Keratinocyte (primary cell): ENCODE data around the gene PFAS.

Experiments used
- EZH2 ChIP-seq: IDR thresholded peaks from one replicate; pipeline ENCODE4 v1.6.1; 2012; ENCODE audit warnings: inconsistent platforms, mild to moderate bottlenecking, low read length, moderate library complexity
- TF ChIP-seq, protein P1 (sequence below), 3 experiments: IDR thresholded peaks in 1 of 3; conservative IDR thresholded peaks in 1 of 3; optimal IDR thresholded peaks in 1 of 3; 2 replicates in 2 of 3; 3 replicates in 1 of 3; pipeline versions ENCODE3 to v1.5.1; 2011; ENCODE audit warnings: low read length in 3 of 3, mild to moderate bottlenecking in 3 of 3, moderate library complexity in 2 of 3, control low read depth in 1 of 3, inconsistent platforms in 1 of 3; ENCODE audit not compliant: insufficient read depth in 2 of 3; ENCODE audit errors: extremely low read depth in 1 of 3

DNA sequence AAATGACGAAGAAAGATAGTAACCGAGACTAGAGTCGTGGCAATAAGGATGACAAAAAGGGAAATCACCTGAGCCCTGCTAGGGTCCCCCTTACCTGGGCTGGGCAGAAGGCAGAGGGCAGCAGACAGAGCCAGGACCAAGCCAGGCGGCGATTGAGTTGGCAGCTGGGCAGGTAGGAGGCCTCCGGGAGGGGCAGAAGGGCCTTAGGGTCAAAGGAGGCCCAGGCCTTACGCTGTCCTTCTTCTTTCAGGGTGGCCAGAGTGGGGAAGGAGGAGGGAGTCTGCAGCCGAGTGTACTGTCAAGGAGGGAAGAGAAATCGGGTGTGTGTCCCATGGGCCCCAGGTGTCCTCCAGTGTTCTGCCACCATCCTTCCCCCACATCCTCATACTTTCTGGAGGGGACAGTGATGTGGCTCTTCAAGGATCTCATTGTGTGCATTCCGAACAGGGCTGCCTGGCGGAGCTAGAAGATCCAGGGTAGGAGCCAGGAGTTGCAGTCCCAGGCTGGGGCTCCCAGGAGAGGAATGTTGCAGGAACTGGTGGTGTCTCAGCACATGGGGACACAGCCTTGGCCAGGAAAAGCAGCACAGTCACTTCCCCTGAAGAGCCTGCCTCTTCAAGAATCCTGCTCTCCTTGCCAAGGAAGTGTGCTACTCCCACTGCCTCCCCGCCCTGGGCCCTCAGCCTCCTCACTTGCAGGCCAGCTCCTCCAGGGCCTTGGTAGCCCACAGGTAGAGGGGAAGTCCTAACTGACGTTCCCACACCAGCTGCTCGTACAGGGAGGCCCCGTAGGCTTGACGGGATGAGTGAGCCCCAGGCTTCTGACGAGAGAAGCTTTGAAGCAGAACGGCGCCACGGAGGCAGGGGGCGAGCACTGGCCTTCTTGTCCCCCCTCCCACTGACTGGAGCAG lies 14.5 kb upstream of the PFAS start:
- TF ChIP-seq, protein P1, sequence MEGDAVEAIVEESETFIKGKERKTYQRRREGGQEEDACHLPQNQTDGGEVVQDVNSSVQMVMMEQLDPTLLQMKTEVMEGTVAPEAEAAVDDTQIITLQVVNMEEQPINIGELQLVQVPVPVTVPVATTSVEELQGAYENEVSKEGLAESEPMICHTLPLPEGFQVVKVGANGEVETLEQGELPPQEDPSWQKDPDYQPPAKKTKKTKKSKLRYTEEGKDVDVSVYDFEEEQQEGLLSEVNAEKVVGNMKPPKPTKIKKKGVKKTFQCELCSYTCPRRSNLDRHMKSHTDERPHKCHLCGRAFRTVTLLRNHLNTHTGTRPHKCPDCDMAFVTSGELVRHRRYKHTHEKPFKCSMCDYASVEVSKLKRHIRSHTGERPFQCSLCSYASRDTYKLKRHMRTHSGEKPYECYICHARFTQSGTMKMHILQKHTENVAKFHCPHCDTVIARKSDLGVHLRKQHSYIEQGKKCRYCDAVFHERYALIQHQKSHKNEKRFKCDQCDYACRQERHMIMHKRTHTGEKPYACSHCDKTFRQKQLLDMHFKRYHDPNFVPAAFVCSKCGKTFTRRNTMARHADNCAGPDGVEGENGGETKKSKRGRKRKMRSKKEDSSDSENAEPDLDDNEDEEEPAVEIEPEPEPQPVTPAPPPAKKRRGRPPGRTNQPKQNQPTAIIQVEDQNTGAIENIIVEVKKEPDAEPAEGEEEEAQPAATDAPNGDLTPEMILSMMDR (optimal IDR thresholded peaks at IDR 0.05 in 1 of 3, IDR thresholded peaks at IDR 0.05 in 1 of 3, conservative IDR thresholded peaks at IDR 0.05 in 1 of 3; ENCODE audit: extremely low read depth in 1 of 3, insufficient read depth in 2 of 3, low read length in 3 of 3), result no peak
- TF ChIP-seq EZH2, result no peak
